Heart right ventricle (tissue), 16 donors: Measurements from ENCODE around the gene PRSS50. TPM values are rescaled to one million over a fixed set of nuclear protein-coding genes. Genes with fewer than 3 reads are reported as not detected.
A peak's percentile ranks its signal among the peaks of the same experiment; 100 is the strongest.

Experiments
- ATAC-seq, 8 donors: fragments of 200-7000 bp; cut with Tn5 transposase; one replicate each; pipeline ENCODE4 v1.9.1; 2020; ENCODE audit warnings: mild to moderate bottlenecking in 8 of 8, moderate library complexity in 8 of 8, moderate number of reproducible peaks in 1 of 8
- DNase-seq, 2 donors: peaks; one replicate each; pipeline ENCODE4 v3.0.0-alpha.2; 2020
- H3K27ac ChIP-seq, 10 donors: fragments of 200-600 bp; sonication (generic) in 2 of 10; one replicate each; pipeline versions ENCODE4 v1.5.0 to v1.8.0; 2020 to 2022; ENCODE audit warnings: mild to moderate bottlenecking in 3 of 10
- H3K27me3 ChIP-seq, 7 donors: fragments of 200-600 bp; one replicate each; pipeline ENCODE4 v1.8.0; 2021 to 2022; ENCODE audit warnings: mild to moderate bottlenecking in 2 of 7
- H3K36me3 ChIP-seq, 9 donors: fragments of 200-600 bp; sonication (generic) in 1 of 9; one replicate each; pipeline versions ENCODE4 v1.5.0 to v1.8.0; 2020 to 2022; ENCODE audit warnings: mild to moderate bottlenecking in 2 of 9
- H3K4me1 ChIP-seq, 9 donors: fragments of 200-600 bp; sonication (generic) in 1 of 9; one replicate each; pipeline versions ENCODE4 v1.5.0 to v1.8.0; 2020 to 2022; ENCODE audit warnings: mild to moderate bottlenecking in 4 of 9
- H3K4me3 ChIP-seq, 10 donors: fragments of 200-600 bp; sonication (generic) in 2 of 10; one replicate each; pipeline versions ENCODE4 v1.5.0 to v1.8.0; 2020 to 2022; ENCODE audit warnings: mild to moderate bottlenecking in 7 of 10, moderate library complexity in 2 of 10
- H3K9me3 ChIP-seq, 11 donors: fragments of 200-600 bp in 10 of 11; sonication (generic) in 2 of 11; one replicate each; pipeline versions ENCODE4 v1.5.0 to v1.8.0; 2013 to 2022; ENCODE audit warnings: mild to moderate bottlenecking in 2 of 11, control low read depth in 1 of 11, moderate library complexity in 1 of 11
- CTCF ChIP-seq, 9 donors: fragments of 200-600 bp; sonication (generic) in 2 of 9; IDR thresholded peaks; one replicate each; pipeline versions ENCODE4 v1.5.0 to v1.8.0; 2021 to 2022; ENCODE audit warnings: antibody characterized with exemption in 9 of 9, mild to moderate bottlenecking in 5 of 9, moderate library complexity in 1 of 9
- WGBS, 2 donors: extraction: QIAGEN DNeasy Blood & Tissue Kit; methylation state at CpG; one replicate each; pipeline ENCODE4 v1.1.7; 2013; ENCODE audit warnings: inconsistent platforms in 1 of 2; 5-methylcytosine and 5-hydroxymethylcytosine counted together
- intact Hi-C, 10 donors: fragments of 100-400 bp; cut with DNase I; formaldehyde crosslinking; loops; one replicate each; pipeline versions ENCODE4 v1.11.1 to v1.14.2; 2022
- polyA plus RNA-seq, 2 donors: library from polyadenylated mRNA; stranded (reverse); fragments of 200-250 nt; gene quantifications; one replicate each; pipeline ENCODE4 v1.2.3, GENCODE V29; 2013
- total RNA-seq, 10 donors: library from RNA; stranded (reverse); fragmentation: NEBNext Ultra II Directional in 3 of 10; extraction: Animal tissue kit (Norgen Biotek cat#: 25700) in 3 of 10; gene quantifications; one replicate each; pipeline versions ENCODE4 v1.2.1 to v1.2.4, GENCODE V29; 2021 to 2023
- donor health status: Arrhythmogenic right ventricular cardiomyopathy.
- donor health status: ischemic (EF 13 %, LVEDD 7.1; RV severe dilation, severe dysfunction).
- donor health status: healthy with polysubstance abuse.
- donor health status: DM: no; HTN: yes; CAD: no.
- donor health status: DM: no; HTN: no; CAD: no.
- donor health status: ischemic (EF 25% LVEDD 6.9; RV normal size, moderate dysfunction).
- donor health status: ischemic (EF 25% LVEDD 5.7; RV mildly dilated, moderate dysfunction).
- donor health status: healthy.
- donor health status: DM: yes; HTN: yes; CAD: no.
- donor health status: Ischemic cardiomyopathy.
- donor health status: ischemic (EF 35%, LVEDD 5.7; RV mildly dilated, moderate dysfunction).
- donor health status: nonischemic (EF 11% LVEDD 7.7; RV severe dilation, severe dysfunction).
- donor health status: DM: yes; HTN: yes; CAD: no.
- donor health status: PGD.
- donor health status: ischemic (EF 29% LVEDD 5.4; RV normal size, mild dysfunction).
- donor health status: nonischemic (EF 23%, LVEDD 6.1; RV moderate dilation, normal function).

Gene PRSS50
- total and polyA plus RNA-seq, 12 donors = 0.09 to 0.88 (median 0.31) TPM; not detected in 2

DNA sequence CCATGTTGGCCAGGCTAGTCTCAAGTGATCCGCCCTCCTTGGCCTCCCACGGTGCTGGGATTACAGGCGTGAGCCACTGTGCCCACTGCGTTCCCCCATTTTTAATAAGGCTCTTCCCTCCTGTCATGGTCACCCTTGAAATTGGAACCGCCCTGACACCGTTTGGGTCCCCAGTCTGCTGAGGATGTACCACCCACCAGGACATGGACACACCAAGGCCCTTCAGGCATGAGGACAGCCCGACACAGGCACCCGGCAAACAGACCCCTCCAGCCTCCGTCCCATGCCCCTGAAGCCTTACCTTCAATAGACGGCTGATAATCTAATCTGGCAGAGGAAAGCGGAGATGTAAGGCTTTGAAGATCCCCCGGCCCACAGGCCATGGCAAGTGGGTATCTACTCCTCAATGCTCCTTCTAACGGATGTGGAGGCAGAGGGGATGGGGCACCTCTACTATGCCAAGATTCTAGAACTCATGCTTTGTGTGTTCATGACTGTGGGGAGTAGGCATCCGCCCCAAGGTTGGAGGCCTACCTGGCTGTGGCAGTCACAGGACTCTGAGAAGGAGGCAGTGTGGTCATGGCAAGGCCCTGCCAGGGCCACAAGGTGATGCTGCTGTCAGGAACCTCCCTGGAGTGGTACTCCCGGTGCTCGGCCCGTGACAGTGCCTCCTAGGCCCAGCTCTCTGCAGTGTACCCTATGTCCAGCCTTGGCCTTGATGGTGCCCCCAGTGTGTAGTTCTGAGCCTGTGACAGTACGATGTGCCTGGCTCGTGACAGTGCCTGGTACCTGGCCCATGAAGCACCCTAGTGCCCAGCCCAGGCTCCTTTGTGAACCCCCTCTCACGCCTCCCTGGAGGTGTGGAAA is 18.6 kb upstream of the PRSS50 start:
- no peak for TF ChIP-seq CTCF (IDR thresholded peaks at IDR 0.05)
- no peak for DNase-seq
- H3K27me3 ChIP-seq = peaks cover 0 to 9% (median 4%) of the 10 kb centered on the region in 7 donors

GRCh38 chr3:46734773-46735172 is 17.1 kb upstream of the PRSS50 start:
- TF ChIP-seq CTCF (IDR thresholded peaks at IDR 0.05) = no peak
- 54 to 70% methylated on average over 4 of the region's 4 CpGs for WGBS, 2 donors
- ATAC-seq = peak in 3 of 8 donors; percentile 16 to 25 (median 24)
- H3K4me1 ChIP-seq = no peaks in the 10 kb centered on the region
- no peak overlapping the region for H3K27ac ChIP-seq
- no peak overlapping the region for H3K4me3 ChIP-seq
- no peaks in the 10 kb centered on the region for H3K36me3 ChIP-seq
- intact Hi-C loops = loop anchor here in 1 of 10 donors (5.0 kb wide), 1 partner anchor 98 kb away; no protein-coding TSS in a partner anchor
- DNase-seq = no peak
- peaks cover 0 to 14% (median 5%) of the 10 kb centered on the region in 7 donors for H3K27me3 ChIP-seq
- H3K9me3 ChIP-seq = peaks cover 0 to 4% (median 0%) of the 10 kb centered on the region in 11 donors

More for the DNA sequence above, 18.6 kb upstream of the PRSS50 start:
- Histone ChIP-seq H3K9me3 (peaks cover 0 to 7% (median 0%) of the 10 kb centered on the region in 11 donors), H3K4me3 (no peak overlapping the region), H3K27ac (no peak overlapping the region), H3K36me3 (no peaks in the 10 kb centered on the region), H3K4me1 (no peaks in the 10 kb centered on the region)
- peak in 1 of 8 donors; percentile 22 for ATAC-seq
- 81 to 84% methylated on average over 20 of the region's 20 CpGs for WGBS, 2 donors
- intact Hi-C loops = loop anchor here in 1 of 10 donors (5.0 kb wide), 1 partner anchor 96 kb away; no protein-coding TSS in a partner anchor

GRCh38 chr3:46733026-46733800 is 15.5 kb upstream of the PRSS50 start:
- peak in 1 of 2 donors; percentile 1 for DNase-seq
- no peak for ATAC-seq
- no peaks in the 10 kb centered on the region for H3K4me1 ChIP-seq
- intact Hi-C loops = no loop called here
- peaks cover 0 to 18% (median 5%) of the 10 kb centered on the region in 7 donors for H3K27me3 ChIP-seq
- H3K36me3 ChIP-seq = no peaks in the 10 kb centered on the region
- H3K9me3 ChIP-seq = no peaks in the 10 kb centered on the region
- 75 to 76% methylated on average over 9 of the region's 9 CpGs for WGBS, 2 donors
- H3K4me3 ChIP-seq = no peak overlapping the region
- H3K27ac ChIP-seq = no peak overlapping the region
- no peak for TF ChIP-seq CTCF (IDR thresholded peaks at IDR 0.05)

DNA sequence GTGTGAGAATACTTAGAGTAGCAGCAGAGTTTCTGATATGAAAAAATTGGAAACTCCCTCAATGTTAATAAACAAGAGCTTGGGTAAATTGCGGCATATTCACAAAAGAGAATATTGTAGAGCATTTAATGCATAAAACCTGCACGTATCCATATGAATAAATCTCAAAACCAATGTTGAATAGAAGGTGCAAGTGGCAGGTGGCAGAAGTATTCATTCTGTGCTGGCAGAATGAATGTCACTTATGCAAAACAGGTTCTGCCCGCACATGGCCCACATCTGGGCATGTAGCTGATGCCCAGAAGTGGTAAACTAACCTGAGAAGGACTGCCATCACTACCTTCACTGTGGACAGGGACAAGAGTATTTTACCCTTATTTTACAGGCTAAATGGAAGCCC is 14.1 kb upstream of the PRSS50 start:
- Histone ChIP-seq H3K4me1 (no peaks in the 10 kb centered on the region), H3K4me3 (no peak overlapping the region), H3K27ac (no peak overlapping the region), H3K27me3 (peaks cover 0 to 18% (median 5%) of the 10 kb centered on the region in 7 donors), H3K36me3 (no peaks in the 10 kb centered on the region), H3K9me3 (no peaks in the 10 kb centered on the region)
- no peak for TF ChIP-seq CTCF (IDR thresholded peaks at IDR 0.05)
- intact Hi-C loops = no loop called here
- 89 to 91% methylated on average over 3 of the region's 3 CpGs for WGBS, 2 donors
- DNase-seq (no peak), ATAC-seq (no peak)
